ENCODE data around the gene CROCC. TPM values are rescaled to one million over a fixed set of nuclear protein-coding genes. Genes with fewer than 3 reads are reported as not detected.

Gene CROCC
- total RNA-seq, 1 donor from 2014 or later: 34.5 TPM

GRCh38 chr1:16986962-16987361, 65.2 kb downstream of the CROCC start:
- TF ChIP-seq CTCF (IDR thresholded peaks at IDR 0.05): peak; percentile 53
- no peak for DNase-seq (ENCODE audit: extremely low spot score, unreplicated experiment)
- H3K27me3 Mint-ChIP-seq (ENCODE audit: unreplicated experiment): no peaks in the 10 kb centered on the region
- no peak overlapping the region for H3K4me3 Mint-ChIP-seq (ENCODE audit: unreplicated experiment)
- H3K9me3 Mint-ChIP-seq (ENCODE audit: unreplicated experiment): no peaks in the 10 kb centered on the region
- H3K36me3 Mint-ChIP-seq (ENCODE audit: unreplicated experiment): peaks cover 11% of the 10 kb centered on the region
- no peak overlapping the region for H3K27ac Mint-ChIP-seq (ENCODE audit: unreplicated experiment)
- peaks cover 12% of the 10 kb centered on the region for H3K4me1 Mint-ChIP-seq (ENCODE audit: unreplicated experiment)

DNA sequence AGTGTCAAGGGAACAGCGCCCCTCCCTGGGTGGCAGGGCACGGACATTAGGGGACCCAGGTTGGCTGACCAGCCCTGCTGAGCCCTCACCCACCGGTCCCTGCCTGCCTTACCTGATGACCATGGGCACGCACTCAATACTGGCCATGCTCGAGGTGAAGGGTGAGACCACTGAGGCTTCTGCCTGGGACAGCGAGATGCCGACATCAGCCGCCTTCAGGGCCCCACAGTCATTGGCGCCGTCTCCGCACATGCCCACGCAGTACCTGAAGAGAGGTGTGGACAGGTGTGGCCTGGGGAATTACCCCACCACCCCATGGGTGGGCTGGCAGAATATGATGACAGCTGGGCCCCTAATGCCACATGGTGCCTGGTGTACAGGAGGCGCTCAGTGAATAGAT, 66.5 kb downstream of the CROCC start:
- no peaks in the 10 kb centered on the region for H3K9me3 Mint-ChIP-seq (ENCODE audit: unreplicated experiment)
- no peak for TF ChIP-seq CTCF (IDR thresholded peaks at IDR 0.05)
- peaks cover 11% of the 10 kb centered on the region for H3K36me3 Mint-ChIP-seq (ENCODE audit: unreplicated experiment)
- no peaks in the 10 kb centered on the region for H3K27me3 Mint-ChIP-seq (ENCODE audit: unreplicated experiment)
- H3K27ac Mint-ChIP-seq (ENCODE audit: unreplicated experiment): no peak overlapping the region
- no peak overlapping the region for H3K4me3 Mint-ChIP-seq (ENCODE audit: unreplicated experiment)
- no peak for DNase-seq (ENCODE audit: extremely low spot score, unreplicated experiment)
- H3K4me1 Mint-ChIP-seq (ENCODE audit: unreplicated experiment): peaks cover 11% of the 10 kb centered on the region

DNA sequence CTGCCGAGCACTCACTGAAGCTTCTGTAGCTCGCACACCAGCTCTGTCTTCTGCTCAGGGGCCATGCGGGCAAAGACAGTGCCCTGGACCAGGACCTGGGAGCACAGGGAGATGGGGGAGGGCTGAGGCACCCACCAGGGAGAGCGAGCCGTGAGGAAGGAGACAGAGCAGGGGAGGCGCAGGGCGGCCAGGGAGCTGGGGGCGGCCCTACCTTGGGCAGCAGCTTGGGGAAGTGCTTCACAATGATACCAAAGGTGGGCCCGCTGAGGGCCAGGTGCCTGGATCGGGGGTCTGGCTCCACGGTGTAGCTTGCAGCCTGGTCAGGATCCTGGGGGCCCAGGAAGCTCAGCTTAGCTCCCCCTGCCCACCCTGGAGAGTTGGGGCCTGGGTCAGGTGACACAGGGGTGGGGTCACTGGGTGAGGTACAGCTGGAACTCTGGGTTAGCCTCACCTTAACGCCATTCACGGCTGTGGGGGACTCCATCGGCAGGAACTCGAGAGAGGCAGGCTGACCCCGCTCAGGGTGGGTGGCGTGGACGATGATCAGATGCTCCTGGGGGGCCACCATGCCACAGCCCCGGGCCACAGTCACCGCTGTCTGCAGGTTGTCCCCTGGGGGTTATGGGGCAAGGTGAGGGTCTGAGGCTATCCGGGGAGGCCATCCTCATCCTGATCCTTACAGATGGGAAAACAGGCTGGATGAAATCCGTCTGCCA, 68.1 kb downstream of the CROCC start:
- H3K27me3 Mint-ChIP-seq (ENCODE audit: unreplicated experiment): no peaks in the 10 kb centered on the region
- DNase-seq (ENCODE audit: extremely low spot score, unreplicated experiment): no peak
- peaks cover under 1% of the 10 kb centered on the region for H3K4me1 Mint-ChIP-seq (ENCODE audit: unreplicated experiment)
- H3K4me3 Mint-ChIP-seq (ENCODE audit: unreplicated experiment): no peak overlapping the region
- no peak overlapping the region for H3K27ac Mint-ChIP-seq (ENCODE audit: unreplicated experiment)
- no peaks in the 10 kb centered on the region for H3K9me3 Mint-ChIP-seq (ENCODE audit: unreplicated experiment)
- no peak for TF ChIP-seq CTCF (IDR thresholded peaks at IDR 0.05)
- H3K36me3 Mint-ChIP-seq (ENCODE audit: unreplicated experiment): peaks cover 11% of the 10 kb centered on the region

DNA sequence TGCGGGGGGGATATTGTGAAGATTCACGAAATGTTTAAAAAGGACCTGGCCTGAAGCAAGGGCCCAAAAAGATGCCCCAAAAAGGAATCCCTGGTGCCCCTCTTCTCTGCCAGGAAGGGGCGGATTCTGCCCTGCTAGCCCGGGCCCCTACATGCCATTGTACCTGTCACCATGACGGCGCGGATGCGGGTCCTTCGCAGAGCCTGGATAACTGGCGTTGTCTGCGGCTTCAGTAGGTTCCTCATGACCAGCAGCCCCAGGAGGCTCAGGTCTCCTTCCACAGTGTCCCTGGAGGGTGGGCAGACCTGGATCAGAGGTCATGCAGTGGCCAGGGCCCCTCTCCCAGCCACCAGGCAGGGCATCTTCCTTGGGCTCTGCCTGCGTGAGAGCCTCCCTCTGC, 69.8 kb downstream of the CROCC start:
- Mint-ChIP-seq H3K36me3 (ENCODE audit: unreplicated experiment) (peaks cover 13% of the 10 kb centered on the region), H3K27ac (ENCODE audit: unreplicated experiment) (no peak overlapping the region), H3K4me3 (ENCODE audit: unreplicated experiment) (no peak overlapping the region), H3K4me1 (ENCODE audit: unreplicated experiment) (no peaks in the 10 kb centered on the region), H3K27me3 (ENCODE audit: unreplicated experiment) (no peaks in the 10 kb centered on the region), H3K9me3 (ENCODE audit: unreplicated experiment) (no peaks in the 10 kb centered on the region)
- DNase-seq (ENCODE audit: extremely low spot score, unreplicated experiment): no peak
- no peak for TF ChIP-seq CTCF (IDR thresholded peaks at IDR 0.05)

- TF ChIP-seq CTCF (IDR thresholded peaks at IDR 0.05): no peak
- DNase-seq (ENCODE audit: extremely low spot score, unreplicated experiment): no peak
- H3K36me3 Mint-ChIP-seq (ENCODE audit: unreplicated experiment): peaks cover 13% of the 10 kb centered on the region
These were observed 70.4 kb downstream of the CROCC start for GRCh38 chr1:16992102-16992501.

More at GRCh38 chr1:16992102-16992501, 70.4 kb downstream of the CROCC start:
- Mint-ChIP-seq H3K4me1 (ENCODE audit: unreplicated experiment) (no peaks in the 10 kb centered on the region), H3K27me3 (ENCODE audit: unreplicated experiment) (no peaks in the 10 kb centered on the region), H3K9me3 (ENCODE audit: unreplicated experiment) (no peaks in the 10 kb centered on the region), H3K4me3 (ENCODE audit: unreplicated experiment) (no peak overlapping the region), H3K27ac (ENCODE audit: unreplicated experiment) (no peak overlapping the region)
